ENCODE measurements around the gene WWOX. TPM values are rescaled to one million over a fixed set of nuclear protein-coding genes. Genes with fewer than 3 reads are reported as not detected.

The WWOX gene
- total and polyA plus RNA-seq, 2 of the 8 experiments (the other 6 are each of a cell fraction or from before 2014, with no cell fraction given): 5.4 to 16.7 TPM

- H3K36me3 ChIP-seq (ENCODE audit: control insufficient read depth in 2 of 4, insufficient read depth in 4 of 4, low read length in 3 of 4): no peaks in the 10 kb centered on the region
- no peak overlapping the region for H4K91ac ChIP-seq (replicated peaks; ENCODE audit: insufficient read length, low read length)
- no peak overlapping the region for H3K27ac ChIP-seq (ENCODE audit: low read depth, low read length)
- no peak overlapping the region for H3K4ac ChIP-seq (replicated peaks; ENCODE audit: insufficient read length, low read depth, low read length)
- no peak overlapping the region for H2BK5ac ChIP-seq (ENCODE audit: low read depth, low read length)
- no peaks in the 10 kb centered on the region for H3K23me2 ChIP-seq (ENCODE audit: low read depth, low read length)
- no peak overlapping the region for H2BK20ac ChIP-seq (ENCODE audit: low read length)
- H3K9ac ChIP-seq (replicated peaks in 1 of 4; ENCODE audit: extremely low read depth in 1 of 4, low read depth in 3 of 4, low read length in 3 of 4): no peak overlapping the region
- no peaks in the 10 kb centered on the region for H3K79me1 ChIP-seq (ENCODE audit: low read depth, low read length)
- no peak overlapping the region for H2BK12ac ChIP-seq (ENCODE audit: low read depth, low read length)
- H3K23ac ChIP-seq (ENCODE audit: insufficient read length): no peak overlapping the region
- 90% methylated on average over 4 of the region's 4 CpGs; no CpG with 5 or more reads in 1 of the 2 experiments for WGBS, 2 experiments (ENCODE audit: extremely low coverage in 1 of 2, insufficient coverage in 1 of 2, insufficient read length in 1 of 2, insufficient replicate concordance in 2 of 2, low coverage in 1 of 2, low lambda C conversion rate in 2 of 2, missing lambda C conversion rate in 1 of 2)
- H3K9me3 ChIP-seq (ENCODE audit: insufficient read depth in 2 of 2, low read depth in 1 of 2, low read length in 1 of 2): no peaks in the 10 kb centered on the region
- no peaks in the 10 kb centered on the region for H3K27me3 ChIP-seq (replicated peaks in 1 of 4; ENCODE audit: control insufficient read depth in 3 of 4, extremely low read depth in 1 of 4, insufficient read depth in 3 of 4, low read length in 3 of 4)
- H2AFZ ChIP-seq (ENCODE audit: low read length): no peak overlapping the region
- H3K4me1 ChIP-seq (replicated peaks in 1 of 4; ENCODE audit: control insufficient read depth in 3 of 4, insufficient read depth in 4 of 4, low read length in 3 of 4): no peaks in the 10 kb centered on the region; a peak in 1 of 7 replicates
- no peak overlapping the region for H3K4me2 ChIP-seq (ENCODE audit: insufficient read depth in 1 of 2, low read depth in 2 of 2, low read length in 2 of 2)
- no peak overlapping the region for H3K4me3 ChIP-seq (ENCODE audit: extremely low read depth in 1 of 4, insufficient read depth in 2 of 4, low read depth in 3 of 4, low read length in 4 of 4)
- H4K20me1 ChIP-seq (replicated peaks in 1 of 2; ENCODE audit: control insufficient read depth in 1 of 2, insufficient read depth in 2 of 2, low read length in 2 of 2): no peaks in the 10 kb centered on the region
- ChIA-PET CTCF (ENCODE audit: partially characterized antibody) (interaction anchor here (0.9 to 2.8 kb wide), 4 partner anchors 11 to 105 kb away, joined by 3 to 9 read pairs (median 4); no protein-coding TSS in a partner anchor), POLR2A (ENCODE audit: partially characterized antibody) (no interaction called here)
- no peak overlapping the region for H4K8ac ChIP-seq (ENCODE audit: extremely low read depth, insufficient read depth, low read length)
- no peak overlapping the region for H2AK5ac ChIP-seq (ENCODE audit: low read depth, low read length)
- H3K79me2 ChIP-seq (ENCODE audit: control insufficient read depth in 1 of 2, insufficient read depth in 2 of 2, low read length in 2 of 2): no peaks in the 10 kb centered on the region
- no peak overlapping the region for H3K56ac ChIP-seq (replicated peaks; ENCODE audit: insufficient read length, low read depth, low read length)
- H3K18ac ChIP-seq (ENCODE audit: extremely low read depth, low read length): no peak overlapping the region
- H2BK120ac ChIP-seq (replicated peaks; ENCODE audit: low read depth, low read length): no peak overlapping the region
- H3K14ac ChIP-seq (ENCODE audit: insufficient read length): no peak overlapping the region
- no peak overlapping the region for H2BK15ac ChIP-seq (ENCODE audit: low read length)
- no peak overlapping the region for H4K5ac ChIP-seq (ENCODE audit: insufficient read length, low read depth, low read length)
- FAIRE-seq: no peak
- DNase-seq (ENCODE audit: low read depth in 1 of 2, low spot score in 2 of 2): no peak
- TF ChIP-seq TAF7 (optimal IDR thresholded peaks at IDR 0.05; ENCODE audit: borderline replicate concordance, low read depth, low read length) (no peak), JUND (IDR thresholded peaks at IDR 0.05; ENCODE audit: low read length) (no peak), NRF1 (IDR thresholded peaks at IDR 0.05; ENCODE audit: low read depth, low read length) (no peak), USF2 (IDR thresholded peaks at IDR 0.05; ENCODE audit: low read length) (no peak)
Measured at GRCh38 chr16:78228704-78229103, 129.2 kb downstream of the WWOX start.

Measured in H1 (cell line).